Epithelial cell of prostate (primary cell): ENCODE data around the gene ARID2.
A peak's percentile ranks its signal among the peaks of the same experiment; 100 is the strongest.

Experiments used
- DNase-seq: peaks from one replicate; pipeline ENCODE4 v3.0.0-alpha.2; 2011; ENCODE audit warnings: low read depth, low spot score
- H3K27ac ChIP-seq: fragments of 450-650 bp; 2 replicates; pipeline ENCODE4 v1.5.1; 2017; ENCODE audit warnings: mild to moderate bottlenecking

The ARID2 gene

GRCh38 chr12:45762185-45763110 is 32.9 kb downstream of the ARID2 start:
- DNase-seq, result peak; percentile 10

GRCh38 chr12:45763381-45763780 is 33.9 kb downstream of the ARID2 start:
- no peak overlapping the region for H3K27ac ChIP-seq
- no peak for DNase-seq

More at GRCh38 chr12:45762185-45763110, 32.9 kb downstream of the ARID2 start:
- H3K27ac ChIP-seq, result no peak overlapping the region

GRCh38 chr12:45768194-45768593 is 38.7 kb downstream of the ARID2 start:
- H3K27ac ChIP-seq, result peak overlapping the region; percentile 21
- DNase-seq, result peak; percentile 63

- no peak for DNase-seq
- H3K27ac ChIP-seq, result no peak overlapping the region
These were observed 44.2 kb downstream of the ARID2 start for GRCh38 chr12:45773747-45774146.

GRCh38 chr12:45774508-45775162 is 45.1 kb downstream of the ARID2 start:
- no peak for DNase-seq
- H3K27ac ChIP-seq, result no peak overlapping the region

- no peak overlapping the region for H3K27ac ChIP-seq
- DNase-seq, result no peak
These were observed 46.0 kb downstream of the ARID2 start for GRCh38 chr12:45775465-45775864.

GRCh38 chr12:45775964-45776363 is 46.5 kb downstream of the ARID2 start:
- H3K27ac ChIP-seq, result no peak overlapping the region
- DNase-seq, result no peak

GRCh38 chr12:45779936-45780335 is 50.4 kb downstream of the ARID2 start:
- no peak for DNase-seq

GRCh38 chr12:45781080-45781479 is 51.6 kb downstream of the ARID2 start:
- no peak overlapping the region for H3K27ac ChIP-seq
- DNase-seq, result no peak

More at GRCh38 chr12:45779936-45780335, 50.4 kb downstream of the ARID2 start:
- H3K27ac ChIP-seq, result no peak overlapping the region

- no peak for DNase-seq
These were observed 55.8 kb downstream of the ARID2 start for GRCh38 chr12:45785315-45785714.

GRCh38 chr12:45789025-45789424 is 59.5 kb downstream of the ARID2 start:
- DNase-seq, result no peak

More at GRCh38 chr12:45785315-45785714, 55.8 kb downstream of the ARID2 start:
- no peak overlapping the region for H3K27ac ChIP-seq

GRCh38 chr12:45794422-45794821 is 64.9 kb downstream of the ARID2 start:
- no peak for DNase-seq
- no peak overlapping the region for H3K27ac ChIP-seq

More at GRCh38 chr12:45789025-45789424, 59.5 kb downstream of the ARID2 start:
- no peak overlapping the region for H3K27ac ChIP-seq

- DNase-seq, result no peak
- H3K27ac ChIP-seq, result no peak overlapping the region
These were observed 72.1 kb downstream of the ARID2 start for GRCh38 chr12:45801625-45802024.

- DNase-seq, result no peak
- H3K27ac ChIP-seq, result no peak overlapping the region
These were observed 73.6 kb downstream of the ARID2 start for GRCh38 chr12:45803111-45803510.

GRCh38 chr12:45816652-45817051 is 87.1 kb downstream of the ARID2 start:
- DNase-seq, result no peak
- no peak overlapping the region for H3K27ac ChIP-seq

- no peak for DNase-seq
- H3K27ac ChIP-seq, result no peak overlapping the region
These were observed 98.5 kb downstream of the ARID2 start for GRCh38 chr12:45827974-45828373.

GRCh38 chr12:45828402-45828801 is 98.9 kb downstream of the ARID2 start:
- H3K27ac ChIP-seq, result no peak overlapping the region
- DNase-seq, result no peak

GRCh38 chr12:45831590-45831989 is 102.1 kb downstream of the ARID2 start:
- no peak overlapping the region for H3K27ac ChIP-seq
- DNase-seq, result no peak

- no peak overlapping the region for H3K27ac ChIP-seq
- DNase-seq, result no peak
These were observed 103.9 kb downstream of the ARID2 start for GRCh38 chr12:45833401-45833800.

- H3K27ac ChIP-seq, result no peak overlapping the region
- DNase-seq, result no peak
These were observed 105.3 kb downstream of the ARID2 start for GRCh38 chr12:45834809-45835208.

- DNase-seq, result no peak
These were observed 110.4 kb downstream of the ARID2 start for GRCh38 chr12:45839917-45840316.

More at GRCh38 chr12:45839917-45840316, 110.4 kb downstream of the ARID2 start:
- no peak overlapping the region for H3K27ac ChIP-seq
